HG03432 (cell line): ENCODE results near the gene MAPK8IP3.
"Not testable (repeated sequence)": the region's sequence is repeated elsewhere in the genome, so short reads cannot be mapped to it uniquely, and the experiment has no call there.

Experiments
- ATAC-seq: cut with Tn5 transposase; IDR thresholded peaks from one replicate; pipeline ENCODE4 v1.9.1; 2021; ENCODE audit warnings: mild to moderate bottlenecking, moderate library complexity; ENCODE audit not compliant: unreplicated experiment

MAPK8IP3 gene

GRCh38 chr16:1732071-1732470 is 26.1 kb downstream of the MAPK8IP3 start:
- ATAC-seq = no peak

GRCh38 chr16:1732551-1732987 is 26.6 kb downstream of the MAPK8IP3 start:
- ATAC-seq = not testable (repeated sequence)

GRCh38 chr16:1734123-1734522 is 28.1 kb downstream of the MAPK8IP3 start:
- ATAC-seq = no peak

GRCh38 chr16:1734816-1735215 is 28.8 kb downstream of the MAPK8IP3 start:
- no peak for ATAC-seq

- ATAC-seq = no peak
Measured at GRCh38 chr16:1740234-1740633, 34.2 kb downstream of the MAPK8IP3 start.

GRCh38 chr16:1740781-1741490 is 34.9 kb downstream of the MAPK8IP3 start:
- ATAC-seq = no peak

- no peak for ATAC-seq
Measured at GRCh38 chr16:1741553-1742165, 35.7 kb downstream of the MAPK8IP3 start.

- ATAC-seq = no peak
Measured at GRCh38 chr16:1743376-1744337, 37.7 kb downstream of the MAPK8IP3 start.

- ATAC-seq = no peak
Measured at GRCh38 chr16:1744338-1744840, 38.4 kb downstream of the MAPK8IP3 start.

- ATAC-seq = no peak
Measured at GRCh38 chr16:1745181-1745899, 39.3 kb downstream of the MAPK8IP3 start.

- no peak for ATAC-seq
Measured at GRCh38 chr16:1745900-1746692, 40.1 kb downstream of the MAPK8IP3 start.

- ATAC-seq = no peak
Measured at GRCh38 chr16:1746693-1747195, 40.7 kb downstream of the MAPK8IP3 start.

- ATAC-seq = no peak
Measured at GRCh38 chr16:1747934-1748333, 41.9 kb downstream of the MAPK8IP3 start.

- no peak for ATAC-seq
Measured at GRCh38 chr16:1749152-1750117, 43.4 kb downstream of the MAPK8IP3 start.

- no peak for ATAC-seq
Measured at GRCh38 chr16:1751946-1752345, 46.0 kb downstream of the MAPK8IP3 start.

GRCh38 chr16:1752853-1753252 is 46.9 kb downstream of the MAPK8IP3 start:
- no peak for ATAC-seq

GRCh38 chr16:1754204-1754603 is 48.2 kb downstream of the MAPK8IP3 start:
- no peak for ATAC-seq

- no peak for ATAC-seq
Measured at GRCh38 chr16:1757714-1758461, 51.9 kb downstream of the MAPK8IP3 start.
